ENCODE measurements around the gene AKR1C2.
"Not testable (repeated sequence)": the region's sequence is repeated elsewhere in the genome, so short reads cannot be mapped to it uniquely, and the experiment has no call there.

DNA sequence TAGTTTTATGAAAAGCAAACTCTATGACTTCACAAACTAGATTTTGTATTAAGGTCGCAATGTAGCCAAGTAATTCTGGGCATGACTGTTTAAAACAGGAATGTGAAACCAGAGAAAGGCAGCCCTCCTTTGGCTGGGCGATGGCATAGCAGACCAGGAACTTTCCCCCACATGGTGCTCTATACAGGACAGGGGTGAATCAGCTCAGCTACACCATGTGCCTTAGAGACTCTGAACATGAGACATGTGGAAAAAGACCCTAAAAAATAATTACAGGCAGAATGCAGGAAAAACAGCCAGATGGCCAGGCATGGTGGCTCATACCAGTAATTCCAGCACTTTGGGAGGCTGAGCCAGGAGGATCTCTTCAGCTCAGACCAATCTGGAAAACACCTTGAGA is 60.7 kb downstream of the AKR1C2 start:
- TF ChIP-seq CTCF, POLR2A (IDR thresholded peaks at IDR 0.05): not testable (repeated sequence)
